Activated T-helper 2 cell treated with anti-CD3 and anti-CD28 coated beads, Interferon-gamma antibody, Interleukin-2, Interleukin-4, amounts not matched to agents 10 μg/mL and 5 μg/mL and 100 μg/mL, durations not matched to agents 14 hours and 24 hours and 36 hours (primary cell): ENCODE data around the gene TMEM52B. TPM values are rescaled to one million over a fixed set of nuclear protein-coding genes. Genes with fewer than 3 reads are reported as not detected.
"Not testable (repeated sequence)": the region's sequence is repeated elsewhere in the genome, so short reads cannot be mapped to it uniquely, and the experiment has no call there.

Experiments
- DNase-seq: peaks from one replicate; pipeline ENCODE4 v3.0.0; 2021; ENCODE audit warnings: low spot score
- H3K27ac Mint-ChIP-seq: one replicate; pipeline ENCODE4 v1.8.0; 2021; ENCODE audit warnings: mixed read lengths
- H3K27me3 Mint-ChIP-seq: one replicate; pipeline ENCODE4 v1.8.0; 2021; ENCODE audit warnings: low read depth, mixed read lengths
- H3K36me3 Mint-ChIP-seq: one replicate; pipeline ENCODE4 v1.8.0; 2021; ENCODE audit warnings: low read depth, mixed read lengths
- H3K4me1 Mint-ChIP-seq: one replicate; pipeline ENCODE4 v1.8.0; 2021; ENCODE audit warnings: low read depth, mixed read lengths
- H3K4me3 Mint-ChIP-seq: one replicate; pipeline ENCODE4 v1.8.0; 2021; ENCODE audit warnings: low read depth, mild to moderate bottlenecking, moderate library complexity, mixed read lengths
- H3K9me3 Mint-ChIP-seq: one replicate; pipeline ENCODE4 v1.8.0; 2021; ENCODE audit warnings: mixed read lengths
- intact Hi-C: fragments of 100-400 bp; cut with micrococcal nuclease; formaldehyde crosslinking; loops from one replicate; pipeline ENCODE4 v1.15.1; 2023
- total RNA-seq: library from RNA; stranded (reverse); gene quantifications from 2 replicates; pipeline ENCODE4 v1.2.3, GENCODE V29; 2022

Gene TMEM52B
- total RNA-seq, 1 donor from 2014 or later = not detected

DNA sequence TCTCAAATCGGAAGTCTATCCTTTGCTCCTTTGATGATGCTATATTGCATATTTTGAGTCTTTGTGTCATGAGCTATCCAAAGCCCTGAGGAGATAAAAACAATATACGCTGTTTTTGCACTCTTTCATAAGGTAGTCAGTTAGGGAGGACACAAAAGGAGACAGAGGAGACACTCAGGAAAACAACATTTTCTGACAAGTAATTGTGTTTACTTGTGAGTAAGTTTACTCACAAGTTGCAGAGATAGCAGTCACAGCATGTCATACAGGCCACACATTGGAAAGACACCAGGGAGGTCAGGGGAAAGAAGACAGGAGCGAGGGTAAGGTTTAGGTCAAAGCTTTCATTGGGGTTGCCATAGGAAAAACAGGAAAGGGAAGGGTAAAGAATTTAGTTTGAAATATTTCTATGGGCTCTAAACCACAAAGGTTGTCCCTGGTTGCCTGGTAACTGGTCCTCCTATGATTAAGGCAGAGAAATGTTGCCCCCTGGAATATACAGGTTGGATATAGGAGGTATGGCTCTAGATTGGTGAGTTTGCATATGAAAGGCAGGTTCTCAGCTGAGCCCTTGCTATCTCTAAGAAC is 26.5 kb downstream of the TMEM52B start:
- Mint-ChIP-seq H3K4me3 (no peak overlapping the region), H3K4me1 (no peaks in the 10 kb centered on the region), H3K27ac (no peak overlapping the region), H3K36me3 (no peaks in the 10 kb centered on the region), H3K27me3 (peaks cover 35% of the 10 kb centered on the region), H3K9me3 (no peaks in the 10 kb centered on the region)
- DNase-seq = no peak
- intact Hi-C loops = no loop called here

DNA sequence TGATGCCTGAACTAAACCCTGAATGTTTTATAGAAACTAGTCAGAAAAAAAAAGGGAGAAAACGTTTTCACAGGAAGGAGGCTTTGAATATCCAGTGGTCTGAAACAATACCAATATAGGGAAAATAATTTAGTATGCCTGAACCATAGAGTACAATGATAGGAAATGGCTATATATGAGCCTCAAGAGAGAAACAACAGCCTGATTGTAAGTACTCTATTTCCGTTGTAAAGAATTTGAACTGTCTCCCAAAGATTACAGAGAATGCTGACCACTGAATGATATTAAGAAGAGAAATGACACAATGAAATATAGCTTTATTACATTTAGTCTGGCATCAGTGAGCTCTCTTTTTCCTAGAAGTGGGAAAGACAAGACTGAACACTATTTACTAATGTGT is 28.3 kb downstream of the TMEM52B start:
- DNase-seq = no peak
- Mint-ChIP-seq H3K4me1 (peaks cover 3% of the 10 kb centered on the region), H3K4me3 (no peak overlapping the region), H3K36me3 (no peaks in the 10 kb centered on the region), H3K27me3 (peaks cover 33% of the 10 kb centered on the region), H3K9me3 (no peaks in the 10 kb centered on the region), H3K27ac (no peak overlapping the region)
- intact Hi-C loops = no loop called here

DNA sequence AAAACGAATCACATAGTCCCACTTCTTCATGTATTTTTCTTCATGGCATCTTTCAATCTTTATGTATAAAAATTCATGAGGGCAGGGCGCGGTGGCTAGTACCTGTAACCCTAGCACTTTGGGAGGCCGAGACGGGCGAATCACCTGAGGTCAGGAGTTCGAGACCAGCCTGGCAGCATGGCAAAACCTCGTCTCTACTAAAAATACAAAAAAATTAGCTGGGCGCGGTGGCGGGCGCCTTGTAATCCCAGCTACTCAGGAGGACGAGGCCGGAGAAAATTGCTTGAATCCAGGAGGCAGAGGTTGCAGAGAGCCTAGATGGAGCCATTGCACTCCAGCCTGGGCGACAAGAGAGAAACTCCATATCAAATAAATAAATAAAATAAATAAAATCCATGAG is 31.4 kb downstream of the TMEM52B start:
- no peak for DNase-seq
- intact Hi-C loops = loop anchor here (5.0 to 10.0 kb wide), 5 partner anchors 55 to 468 kb away; no protein-coding TSS in a partner anchor
- Mint-ChIP-seq H3K36me3 (no peaks in the 10 kb centered on the region), H3K4me1 (peaks cover 26% of the 10 kb centered on the region), H3K27ac (no peak overlapping the region), H3K9me3 (no peaks in the 10 kb centered on the region), H3K27me3 (peaks cover 25% of the 10 kb centered on the region), H3K4me3 (no peak overlapping the region)

DNA sequence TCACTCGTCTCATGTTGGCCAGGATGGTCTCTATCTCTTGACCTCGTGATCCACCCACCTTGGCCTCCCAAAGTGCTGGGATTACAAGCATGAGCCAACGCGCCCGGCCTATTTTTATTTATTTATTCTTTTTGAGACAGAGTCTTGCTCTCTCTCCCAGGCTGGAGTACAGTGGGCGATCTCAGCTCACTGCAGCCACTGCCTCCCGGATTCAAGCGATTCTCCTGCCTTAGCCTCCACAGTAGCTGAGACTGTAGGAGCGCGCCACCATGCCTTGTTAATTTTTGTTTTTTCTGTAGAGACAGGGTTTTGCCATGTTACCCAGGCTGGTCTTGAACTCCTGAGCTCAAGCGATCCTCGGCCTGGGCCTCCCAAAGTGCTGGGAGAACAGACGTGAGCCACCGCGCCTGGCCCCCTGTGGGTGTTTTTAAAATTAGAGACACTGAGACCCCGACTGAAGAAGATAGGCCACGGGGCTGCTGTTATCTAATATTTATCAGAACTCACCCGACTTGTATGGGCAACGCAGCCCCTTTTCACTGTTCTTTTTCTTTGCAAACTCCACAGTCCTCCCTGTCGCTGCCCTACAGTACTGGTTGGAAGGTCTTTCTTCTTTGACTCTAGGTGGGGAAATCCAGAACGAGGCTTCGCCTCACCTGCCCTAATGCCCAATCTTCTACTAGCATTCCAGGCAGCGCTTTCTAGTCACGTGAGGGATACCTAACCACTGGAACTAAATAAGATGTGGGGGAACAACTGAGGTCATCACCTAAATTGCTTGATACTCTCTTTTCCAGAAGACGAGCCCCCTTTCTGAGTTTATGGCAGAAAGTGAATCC is 32.5 kb downstream of the TMEM52B start:
- intact Hi-C loops = loop anchor here (5.0 to 10.0 kb wide), 5 partner anchors 57 to 469 kb away; no protein-coding TSS in a partner anchor
- H3K27ac Mint-ChIP-seq = no peak overlapping the region
- no peak overlapping the region for H3K4me3 Mint-ChIP-seq
- H3K36me3 Mint-ChIP-seq = no peaks in the 10 kb centered on the region
- no peaks in the 10 kb centered on the region for H3K9me3 Mint-ChIP-seq
- peaks cover 30% of the 10 kb centered on the region for H3K4me1 Mint-ChIP-seq
- H3K27me3 Mint-ChIP-seq = peaks cover 26% of the 10 kb centered on the region
- no peak for DNase-seq

DNA sequence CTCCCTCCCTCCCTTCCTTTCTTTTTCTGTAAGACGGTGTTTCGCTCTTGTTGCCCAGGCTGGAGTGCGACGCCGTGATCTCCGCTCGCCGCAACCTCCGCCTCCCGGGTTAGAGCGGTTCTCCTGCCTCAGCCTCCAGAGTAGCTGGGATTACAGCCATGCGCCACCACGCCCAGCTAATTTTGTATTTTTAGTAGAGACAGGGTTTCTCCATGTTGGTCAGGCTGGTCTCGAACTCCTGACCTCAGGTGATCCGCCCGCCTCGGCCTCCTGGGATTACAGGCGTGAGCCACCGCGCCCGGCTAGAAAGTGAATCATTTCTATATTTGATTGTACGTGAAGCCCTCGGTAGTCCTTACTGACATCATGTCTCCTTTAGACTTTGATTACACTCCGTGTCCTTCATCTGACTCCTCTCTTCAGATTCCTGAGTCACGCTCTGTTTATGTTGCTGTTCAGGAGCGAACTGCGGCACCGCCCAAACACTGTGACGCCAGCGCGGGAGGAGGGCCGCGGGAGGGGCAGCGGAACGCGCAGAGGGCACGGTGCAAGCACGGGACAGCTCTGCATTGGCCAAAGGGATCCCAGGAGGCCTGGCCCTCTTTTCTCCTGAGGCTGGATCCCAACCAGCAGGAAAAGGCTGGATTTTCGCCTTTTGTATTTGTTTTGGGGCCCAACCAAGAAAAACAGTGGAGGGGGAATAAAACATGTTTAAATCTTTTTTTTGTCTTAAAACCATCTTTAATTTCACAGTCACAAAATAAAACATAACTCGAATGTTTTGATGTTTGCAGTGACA is 33.3 kb downstream of the TMEM52B start:
- H3K36me3 Mint-ChIP-seq = no peaks in the 10 kb centered on the region
- H3K27me3 Mint-ChIP-seq = peaks cover 21% of the 10 kb centered on the region
- DNase-seq = peak; percentile 81
- H3K9me3 Mint-ChIP-seq = no peaks in the 10 kb centered on the region
- H3K4me3 Mint-ChIP-seq = peak overlapping the region; percentile 91
- H3K4me1 Mint-ChIP-seq = peaks cover 30% of the 10 kb centered on the region
- peak overlapping the region; percentile 93 for H3K27ac Mint-ChIP-seq
- intact Hi-C loops = loop anchor here (1.0 to 10.0 kb wide), 8 partner anchors 57 to 511 kb away; partner anchors contain the start of genes CLEC2B and YBX3

DNA sequence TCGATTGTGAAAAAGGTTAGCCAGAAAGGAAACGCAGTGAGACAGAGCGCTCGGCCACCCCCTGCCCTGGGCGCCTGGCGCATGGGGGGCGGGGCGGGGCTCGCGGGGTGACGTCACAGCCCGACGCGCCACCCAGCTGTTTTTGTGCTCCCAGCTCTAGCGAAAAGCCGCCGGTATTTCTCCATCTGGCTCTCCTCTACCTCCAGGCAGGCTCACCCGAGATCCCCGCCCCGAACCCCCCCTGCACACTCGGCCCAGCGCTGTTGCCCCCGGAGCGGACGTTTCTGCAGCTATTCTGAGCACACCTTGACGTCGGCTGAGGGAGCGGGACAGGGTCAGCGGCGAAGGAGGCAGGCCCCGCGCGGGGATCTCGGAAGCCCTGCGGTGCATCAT is 33.9 kb downstream of the TMEM52B start, which contains the start of gene GABARAPL1:
Gene GABARAPL1, plus strand, starts transcription at position 139 of the 393 bp plus-strand sequence. Its CDS starts 253 bp downstream, at position 392.
- H3K4me1 Mint-ChIP-seq = peaks cover 30% of the 10 kb centered on the region
- H3K4me3 Mint-ChIP-seq = peak within 1 kb of the TSS; percentile 91
- intact Hi-C loops = loop anchor here (1.0 to 10.0 kb wide), 9 partner anchors 58 to 510 kb away; partner anchors contain the start of genes CLEC2B and YBX3

DNA sequence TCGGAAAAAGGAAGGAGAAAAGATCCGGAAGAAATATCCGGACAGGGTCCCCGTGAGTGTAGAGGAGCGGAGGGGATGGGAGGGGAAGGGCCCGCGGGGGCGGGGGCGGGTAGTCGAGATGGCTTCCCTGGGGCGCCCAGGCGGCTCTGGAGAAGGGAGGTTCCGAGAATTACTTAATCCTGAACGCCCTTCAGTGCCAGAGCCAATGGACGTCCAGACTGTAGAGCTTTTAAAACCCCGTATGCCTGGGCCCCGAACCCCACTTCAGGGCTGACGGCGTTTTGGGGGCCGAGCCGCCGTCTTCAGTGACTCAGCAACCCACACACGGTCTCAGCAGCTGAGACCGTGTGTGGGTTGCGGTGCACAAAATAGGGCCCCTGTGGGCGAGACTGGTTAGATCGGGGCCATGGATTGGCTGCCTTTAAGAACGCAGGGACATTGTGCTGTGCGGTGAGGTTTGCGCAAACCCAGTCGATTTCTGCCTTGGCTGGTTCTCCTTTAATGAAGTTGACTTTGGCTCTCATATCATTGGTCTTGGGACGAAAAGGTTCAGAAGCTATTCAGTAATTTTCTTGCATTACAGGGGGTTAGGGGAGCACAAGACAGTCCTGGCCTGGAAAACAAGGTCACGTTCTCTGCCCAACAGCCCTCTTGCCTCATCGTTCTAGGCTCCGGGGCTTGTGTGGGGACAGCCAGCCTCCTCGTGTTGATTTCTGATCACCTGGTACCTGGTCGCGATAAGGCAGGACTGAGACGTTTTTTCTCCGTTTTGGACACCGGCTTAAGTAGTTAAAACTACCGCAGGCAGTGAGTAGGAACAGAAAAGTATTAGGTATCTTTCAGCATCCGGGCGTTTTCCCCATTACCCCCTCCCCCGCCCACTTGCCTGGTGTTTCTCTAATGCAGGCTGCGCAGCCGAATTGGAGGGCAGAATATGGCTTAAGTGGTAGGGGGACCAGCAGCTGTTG is 34.6 kb downstream of the TMEM52B start:
- intact Hi-C loops = loop anchor here (1.0 to 10.0 kb wide), 8 partner anchors 59 to 509 kb away; partner anchors contain the start of genes CLEC2B and YBX3
- Mint-ChIP-seq H3K4me3 (peak overlapping the region; percentile 91), H3K27ac (peak overlapping the region; percentile 92), H3K27me3 (peaks cover 15% of the 10 kb centered on the region), H3K36me3 (no peaks in the 10 kb centered on the region), H3K4me1 (peaks cover 35% of the 10 kb centered on the region), H3K9me3 (no peaks in the 10 kb centered on the region)
- DNase-seq = peak; percentile 54

More for the DNA sequence above, 33.9 kb downstream of the TMEM52B start, which contains the start of gene GABARAPL1:
- Mint-ChIP-seq H3K27me3 (peaks cover 20% of the 10 kb centered on the region), H3K36me3 (no peaks in the 10 kb centered on the region), H3K9me3 (no peaks in the 10 kb centered on the region), H3K27ac (peak within 1 kb of the TSS; percentile 93)
- DNase-seq = peak; percentile 63

DNA sequence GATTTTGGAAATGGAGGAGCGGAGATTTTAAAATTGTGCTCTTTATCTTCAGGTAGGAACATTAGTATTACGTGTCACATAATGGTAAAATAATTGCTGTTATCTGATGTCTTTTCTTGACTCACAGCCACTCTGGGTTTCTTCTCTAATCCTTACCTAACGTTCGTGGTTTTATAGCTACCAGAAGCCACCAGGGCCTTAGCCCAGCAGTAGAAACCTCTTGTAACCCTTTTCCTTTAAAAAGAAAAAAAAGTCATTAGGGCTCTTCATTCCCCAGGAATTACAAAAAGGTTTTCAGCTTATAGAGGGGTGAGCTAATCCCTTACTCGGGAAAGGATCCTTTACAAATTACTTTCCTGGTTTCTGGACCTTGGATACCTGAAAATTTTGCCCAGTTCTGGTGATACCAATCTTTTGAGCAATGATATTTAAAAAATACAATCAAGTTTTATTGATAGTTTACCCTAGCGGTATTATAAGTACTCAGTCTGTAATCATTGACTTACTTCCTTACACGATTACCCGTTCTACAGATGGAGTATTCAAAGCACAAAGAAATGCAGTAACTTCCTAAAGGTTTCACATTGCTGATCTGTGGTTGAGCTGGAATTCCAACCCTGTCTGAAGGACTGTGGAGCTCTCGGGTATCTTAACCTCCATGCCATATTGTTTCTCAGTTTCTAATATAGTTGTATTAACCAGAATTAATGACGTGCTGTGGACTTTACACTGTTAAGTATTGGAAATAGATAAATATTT is 35.5 kb downstream of the TMEM52B start:
- Mint-ChIP-seq H3K9me3 (no peaks in the 10 kb centered on the region), H3K4me1 (peaks cover 35% of the 10 kb centered on the region), H3K27ac (peak overlapping the region; percentile 92), H3K27me3 (peaks cover 10% of the 10 kb centered on the region), H3K36me3 (no peaks in the 10 kb centered on the region), H3K4me3 (peak overlapping the region; percentile 91)
- no peak for DNase-seq
- intact Hi-C loops = loop anchor here (5.0 to 10.0 kb wide), 5 partner anchors 60 to 472 kb away; no protein-coding TSS in a partner anchor

DNA sequence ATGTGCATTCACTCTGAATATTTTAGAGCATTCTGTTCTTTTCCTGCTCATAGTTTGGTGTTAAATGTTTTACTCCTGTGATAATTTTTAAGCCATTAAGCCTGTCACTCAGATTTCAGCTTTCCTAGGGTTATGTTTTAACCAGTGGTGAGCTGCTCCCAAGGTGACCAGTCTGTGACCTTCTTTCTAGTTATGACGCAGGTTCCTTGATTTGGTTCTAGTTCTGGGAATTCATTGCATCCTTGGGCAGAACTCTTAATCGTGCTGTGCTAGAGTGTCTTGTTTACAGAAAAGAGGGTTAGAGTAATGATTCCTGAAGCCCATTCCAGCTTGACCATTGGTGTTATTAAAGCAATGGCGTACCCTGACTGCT is 36.0 kb downstream of the TMEM52B start:
- Mint-ChIP-seq H3K36me3 (no peaks in the 10 kb centered on the region), H3K4me3 (no peak overlapping the region), H3K4me1 (peaks cover 35% of the 10 kb centered on the region), H3K27me3 (peaks cover 10% of the 10 kb centered on the region), H3K9me3 (no peaks in the 10 kb centered on the region), H3K27ac (no peak overlapping the region)
- intact Hi-C loops = loop anchor here (5.0 to 10.0 kb wide), 5 partner anchors 60 to 473 kb away; no protein-coding TSS in a partner anchor
- DNase-seq = no peak

DNA sequence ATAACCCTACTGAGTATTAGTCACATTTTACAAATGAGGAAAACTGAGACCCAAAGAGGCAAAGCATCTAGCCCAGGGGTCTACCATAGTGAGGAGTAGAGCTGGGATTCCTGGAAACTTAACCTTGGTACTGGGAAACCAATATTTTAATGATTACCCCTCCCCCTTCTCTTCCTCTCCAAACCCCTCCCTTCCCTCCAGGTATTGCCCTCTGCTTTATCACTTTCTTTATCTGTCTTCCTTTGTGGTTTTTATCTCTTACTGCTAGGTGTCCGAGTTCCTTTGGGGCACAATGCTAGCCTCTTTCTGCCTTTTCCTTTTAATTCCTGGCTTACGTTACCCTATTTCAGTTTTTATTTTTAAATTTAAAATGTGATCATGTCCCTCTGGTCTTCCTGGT is 36.6 kb downstream of the TMEM52B start:
- H3K9me3 Mint-ChIP-seq = no peaks in the 10 kb centered on the region
- intact Hi-C loops = loop anchor here (10.0 kb wide), 3 partner anchors 61 to 261 kb away; no protein-coding TSS in a partner anchor
- peaks cover 10% of the 10 kb centered on the region for H3K27me3 Mint-ChIP-seq
- no peak overlapping the region for H3K27ac Mint-ChIP-seq
- H3K4me3 Mint-ChIP-seq = no peak overlapping the region
- no peaks in the 10 kb centered on the region for H3K36me3 Mint-ChIP-seq
- no peak for DNase-seq
- peaks cover 35% of the 10 kb centered on the region for H3K4me1 Mint-ChIP-seq

DNA sequence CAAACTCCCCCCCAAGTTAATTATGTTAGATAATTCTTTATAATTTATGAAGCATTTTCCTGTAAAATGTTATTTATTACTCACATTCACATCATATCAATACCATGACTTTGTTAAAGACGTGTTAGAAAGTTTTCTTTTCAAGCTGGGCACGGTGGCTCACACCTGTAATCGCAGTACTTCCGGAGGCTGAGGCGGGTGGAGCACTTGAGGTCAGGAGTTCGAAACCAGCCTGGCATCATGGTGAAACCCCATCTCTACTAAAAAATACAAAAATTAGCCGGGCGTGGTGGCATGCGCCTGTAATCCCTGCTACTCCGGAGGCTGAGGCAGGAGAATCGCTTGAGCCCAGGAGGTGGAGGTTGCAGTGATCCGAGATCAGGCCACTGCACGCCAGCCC is 37.1 kb downstream of the TMEM52B start:
- intact Hi-C loops = loop anchor here (10.0 kb wide), 3 partner anchors 61 to 261 kb away; no protein-coding TSS in a partner anchor

More for the DNA sequence above, 37.1 kb downstream of the TMEM52B start:
- DNase-seq, H3K27ac Mint-ChIP-seq, H3K9me3 Mint-ChIP-seq, H3K27me3 Mint-ChIP-seq, H3K4me3 Mint-ChIP-seq, H3K36me3 Mint-ChIP-seq: not testable (repeated sequence)
- peaks cover 35% of the 10 kb centered on the region for H3K4me1 Mint-ChIP-seq
